ENCODE results near the gene TTC27.
"Not testable (repeated sequence)": the region's sequence is repeated elsewhere in the genome, so short reads cannot be mapped to it uniquely, and the experiment has no call there.

The TTC27 gene

GRCh38 chr2:32862269-32863055 is 234.6 kb downstream of the TTC27 start:
- DNase-seq, result no peak

DNA sequence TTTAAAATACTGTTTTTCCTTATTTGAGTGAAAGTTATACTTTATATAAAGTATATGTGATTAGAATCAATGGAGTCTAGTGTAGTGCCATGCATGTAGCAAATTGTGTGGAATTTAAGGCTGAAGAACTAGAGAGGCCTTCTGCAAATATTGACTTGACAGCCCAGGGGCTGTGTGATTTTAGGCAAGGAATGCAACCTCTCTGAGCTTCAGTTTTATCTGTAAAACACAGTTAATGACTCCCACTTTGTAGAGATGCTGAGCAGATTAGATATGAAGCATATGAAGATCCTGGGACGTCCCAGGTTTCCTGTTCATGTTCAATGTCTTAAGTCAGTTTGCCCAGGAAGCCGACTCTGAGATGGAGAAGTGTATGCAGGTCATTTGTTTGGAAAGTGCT is 235.5 kb downstream of the TTC27 start:
- no peak for DNase-seq

DNA sequence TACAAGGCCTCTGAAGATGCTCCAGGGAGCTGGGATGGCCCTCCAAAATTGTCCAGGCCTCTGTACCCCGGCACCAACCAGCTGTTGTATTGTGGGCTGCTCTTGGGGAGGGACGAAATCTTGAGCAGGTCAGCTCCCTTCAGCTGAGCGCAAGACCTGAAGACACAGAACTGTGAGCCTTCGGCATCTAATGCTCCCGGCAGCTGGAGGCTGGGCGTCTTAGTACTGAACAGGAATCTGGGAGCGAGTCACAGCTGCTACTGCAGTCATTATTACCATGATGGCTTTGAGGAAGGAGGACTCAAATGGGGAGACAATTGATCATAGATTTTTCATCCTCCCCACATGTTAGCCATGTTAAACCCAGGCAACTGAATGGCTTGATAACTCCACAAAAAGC is 236.0 kb downstream of the TTC27 start:
- DNase-seq, result no peak

- DNase-seq, result no peak
These were observed 236.7 kb downstream of the TTC27 start for GRCh38 chr2:32864334-32865111.

- DNase-seq, result no peak
These were observed 237.7 kb downstream of the TTC27 start for GRCh38 chr2:32865399-32866068.

DNA sequence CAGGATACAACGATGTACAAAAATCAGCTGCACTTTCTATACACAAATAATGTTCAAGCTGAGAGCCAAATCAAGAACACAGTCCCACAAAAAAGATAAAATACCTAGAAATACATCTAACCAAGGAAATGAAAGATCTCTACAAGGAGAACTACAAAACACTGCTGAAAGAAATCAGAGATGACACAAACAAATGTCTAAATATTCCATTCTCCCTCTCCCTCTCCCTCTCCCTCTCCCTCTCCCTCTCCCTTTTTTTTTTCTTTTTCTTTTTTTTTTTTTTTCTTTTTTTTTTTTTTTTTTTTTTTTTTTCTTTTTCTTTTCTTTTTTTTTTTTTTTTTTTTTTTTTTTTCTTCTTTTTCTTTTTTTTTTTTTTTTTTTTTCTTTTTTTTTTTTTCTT is 238.6 kb downstream of the TTC27 start:
- not testable (repeated sequence) for DNase-seq

All from hematopoietic multipotent progenitor cell treated with erythropoietin and hydrocortisone succinate and interleukin-3 and kit ligand, for 4 days (in vitro differentiated cells).